Astrocyte (in vitro differentiated cells and primary cell): Measurements from ENCODE around the gene PMAIP1. TPM values are rescaled to one million over a fixed set of nuclear protein-coding genes. Genes with fewer than 3 reads are reported as not detected.
A peak's percentile ranks its signal among the peaks of the same experiment; 100 is the strongest.

ENCODE experiments used
- DNase-seq: peaks from one replicate; pipeline ENCODE4 v3.0.0-alpha.2; 2010; ENCODE audit warnings: low read depth
- FAIRE-seq: peaks from 2 replicates; lab custom pipeline; 2011; peaks lifted over from hg19 to GRCh38; lab: Jason Lieb, UNC
- H2AFZ ChIP-seq: 2 replicates; pipeline ENCODE4 v1.6.0; 2012; ENCODE audit warnings: low read depth, low read length, inconsistent platforms
- H3K27ac ChIP-seq: 2 replicates; pipeline ENCODE4 v1.5.1; 2011; ENCODE audit warnings: low read depth, low read length, inconsistent platforms
- H3K27me3 ChIP-seq: 2 replicates; pipeline ENCODE4 v1.6.0; 2011; ENCODE audit warnings: low read length, inconsistent platforms; ENCODE audit not compliant: insufficient read depth
- H3K36me3 ChIP-seq: 2 replicates; pipeline ENCODE4 v1.5.1; 2011; ENCODE audit warnings: low read length, inconsistent platforms; ENCODE audit not compliant: insufficient read depth
- H3K4me1 ChIP-seq: 2 replicates; pipeline ENCODE4 v1.5.1; 2011; ENCODE audit warnings: low read length, inconsistent platforms; ENCODE audit not compliant: insufficient read depth
- H3K4me2 ChIP-seq: 2 replicates; pipeline ENCODE4 v1.6.0; 2012; ENCODE audit warnings: low read length, inconsistent platforms
- H3K4me3 ChIP-seq: 2 replicates; pipeline ENCODE4 v1.5.1; 2011; ENCODE audit warnings: low read depth, mild to moderate bottlenecking, low read length, inconsistent platforms; ENCODE audit not compliant: insufficient read depth
- H3K79me2 ChIP-seq: 2 replicates; pipeline ENCODE4 v1.6.0; 2012; ENCODE audit warnings: mild to moderate bottlenecking, low read length, inconsistent platforms; ENCODE audit not compliant: insufficient read depth
- H3K9ac ChIP-seq: 2 replicates; pipeline ENCODE4 v1.6.0; 2012; ENCODE audit warnings: mild to moderate bottlenecking, low read length, inconsistent platforms
- H3K9me3 ChIP-seq: 2 replicates; pipeline ENCODE4 v1.5.1; 2012; ENCODE audit warnings: low read depth, mild to moderate bottlenecking, low read length, inconsistent platforms; ENCODE audit not compliant: insufficient read depth
- H4K20me1 ChIP-seq: 2 replicates; pipeline ENCODE4 v1.6.0; 2012; ENCODE audit warnings: low read length, inconsistent platforms; ENCODE audit not compliant: insufficient read depth
- H3K27ac Mint-ChIP-seq: one replicate; pipeline ENCODE4 v1.8.0; 2021; ENCODE audit warnings: mild to moderate bottlenecking, mixed read lengths; ENCODE audit not compliant: unreplicated experiment
- H3K27me3 Mint-ChIP-seq: one replicate; pipeline ENCODE4 v1.8.0; 2021; ENCODE audit warnings: low read depth, mixed read lengths; ENCODE audit not compliant: unreplicated experiment
- H3K36me3 Mint-ChIP-seq: one replicate; pipeline ENCODE4 v1.8.0; 2021; ENCODE audit warnings: low read depth, mixed read lengths; ENCODE audit not compliant: unreplicated experiment
- H3K4me1 Mint-ChIP-seq: one replicate; pipeline ENCODE4 v1.8.0; 2021; ENCODE audit warnings: low read depth, mixed read lengths; ENCODE audit not compliant: unreplicated experiment
- H3K4me3 Mint-ChIP-seq: one replicate; pipeline ENCODE4 v1.8.0; 2021; ENCODE audit warnings: mild to moderate bottlenecking, moderate library complexity, mixed read lengths; ENCODE audit not compliant: unreplicated experiment
- H3K9me3 Mint-ChIP-seq: one replicate; pipeline ENCODE4 v1.8.0; 2021; ENCODE audit warnings: mild to moderate bottlenecking, mixed read lengths; ENCODE audit not compliant: unreplicated experiment
- EZH2 ChIP-seq: IDR thresholded peaks from 2 replicates; pipeline ENCODE4 v1.6.1; 2012; ENCODE audit warnings: mild to moderate bottlenecking, low read length, inconsistent platforms; ENCODE audit not compliant: insufficient read depth
- total RNA-seq: library from RNA; stranded (reverse); gene quantifications from 2 replicates; pipeline ENCODE4 v1.2.1, GENCODE V29; 2021
- TF ChIP-seq, protein P1 (sequence below): IDR thresholded peaks from 2 replicates; pipeline ENCODE4 v1.5.1; 2011; ENCODE audit warnings: low read depth, mild to moderate bottlenecking, inconsistent platforms, low read length, moderate library complexity; ENCODE audit not compliant: insufficient read depth

Gene PMAIP1
- total RNA-seq, 1 donor from 2014 or later = 98.1 TPM

GRCh38 chr18:59893971-59894370 lies 5.8 kb upstream of the PMAIP1 start:
- H3K4me2 ChIP-seq = no peak overlapping the region
- H2AFZ ChIP-seq = no peak overlapping the region
- H3K27ac ChIP-seq = no peak overlapping the region
- H3K4me1 Mint-ChIP-seq = peaks cover 5% of the 10 kb centered on the region
- no peaks in the 10 kb centered on the region for H4K20me1 ChIP-seq
- H3K36me3 Mint-ChIP-seq = peaks cover 2% of the 10 kb centered on the region
- no peak for FAIRE-seq
- H3K4me3 ChIP-seq = no peak overlapping the region
- no peak for TF ChIP-seq EZH2
- TF ChIP-seq, protein P1, sequence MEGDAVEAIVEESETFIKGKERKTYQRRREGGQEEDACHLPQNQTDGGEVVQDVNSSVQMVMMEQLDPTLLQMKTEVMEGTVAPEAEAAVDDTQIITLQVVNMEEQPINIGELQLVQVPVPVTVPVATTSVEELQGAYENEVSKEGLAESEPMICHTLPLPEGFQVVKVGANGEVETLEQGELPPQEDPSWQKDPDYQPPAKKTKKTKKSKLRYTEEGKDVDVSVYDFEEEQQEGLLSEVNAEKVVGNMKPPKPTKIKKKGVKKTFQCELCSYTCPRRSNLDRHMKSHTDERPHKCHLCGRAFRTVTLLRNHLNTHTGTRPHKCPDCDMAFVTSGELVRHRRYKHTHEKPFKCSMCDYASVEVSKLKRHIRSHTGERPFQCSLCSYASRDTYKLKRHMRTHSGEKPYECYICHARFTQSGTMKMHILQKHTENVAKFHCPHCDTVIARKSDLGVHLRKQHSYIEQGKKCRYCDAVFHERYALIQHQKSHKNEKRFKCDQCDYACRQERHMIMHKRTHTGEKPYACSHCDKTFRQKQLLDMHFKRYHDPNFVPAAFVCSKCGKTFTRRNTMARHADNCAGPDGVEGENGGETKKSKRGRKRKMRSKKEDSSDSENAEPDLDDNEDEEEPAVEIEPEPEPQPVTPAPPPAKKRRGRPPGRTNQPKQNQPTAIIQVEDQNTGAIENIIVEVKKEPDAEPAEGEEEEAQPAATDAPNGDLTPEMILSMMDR = no peak
- H3K27me3 Mint-ChIP-seq = no peaks in the 10 kb centered on the region
- H3K36me3 ChIP-seq = no peaks in the 10 kb centered on the region
- no peak overlapping the region for H3K27ac Mint-ChIP-seq
- H3K27me3 ChIP-seq = no peaks in the 10 kb centered on the region
- no peaks in the 10 kb centered on the region for H3K9me3 Mint-ChIP-seq
- H3K79me2 ChIP-seq = peaks cover 6% of the 10 kb centered on the region
- no peak overlapping the region for H3K9ac ChIP-seq
- no peaks in the 10 kb centered on the region for H3K9me3 ChIP-seq
- no peak for DNase-seq
- peaks cover 11% of the 10 kb centered on the region for H3K4me1 ChIP-seq
- no peak overlapping the region for H3K4me3 Mint-ChIP-seq

DNA sequence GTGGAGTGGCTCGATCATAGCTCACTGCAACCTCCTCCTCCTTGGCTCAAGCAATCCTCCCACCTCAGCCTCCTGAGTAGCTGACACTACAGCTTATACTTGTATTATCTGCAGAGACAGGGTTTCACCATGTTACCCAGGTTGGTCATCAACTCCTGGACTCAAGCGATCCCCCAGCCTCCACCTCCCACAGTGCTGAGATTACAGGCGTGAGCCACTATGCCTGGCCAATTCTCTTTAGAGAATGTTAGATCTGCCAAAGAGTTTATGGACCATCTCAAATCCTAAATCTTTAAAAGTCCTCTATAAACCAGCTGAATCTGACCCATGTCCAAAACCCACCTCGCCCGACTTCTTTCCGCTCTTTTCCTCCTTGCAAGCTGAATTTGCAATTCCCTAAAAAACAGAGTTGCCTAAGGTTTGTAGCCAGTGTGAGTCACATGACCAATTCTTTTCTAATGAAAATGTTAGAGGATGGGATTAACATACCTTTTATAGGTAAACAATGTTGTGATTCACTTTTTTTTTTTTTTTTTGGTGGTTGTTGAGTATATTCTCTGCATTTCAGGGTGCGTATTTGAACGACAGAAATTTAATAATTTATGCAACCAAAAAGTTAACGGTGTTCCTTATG lies 2.4 kb upstream of the PMAIP1 start:
- Mint-ChIP-seq H3K9me3 (no peaks in the 10 kb centered on the region), H3K4me3 (peak overlapping the region; percentile 22), H3K27ac (no peak overlapping the region), H3K27me3 (no peaks in the 10 kb centered on the region), H3K36me3 (peaks cover 8% of the 10 kb centered on the region), H3K4me1 (peaks cover 8% of the 10 kb centered on the region)
- Histone ChIP-seq H3K4me1 (peaks cover 14% of the 10 kb centered on the region), H3K4me2 (peak overlapping the region; percentile 98), H3K27ac (no peak overlapping the region), H3K9me3 (no peaks in the 10 kb centered on the region), H3K9ac (no peak overlapping the region), H3K36me3 (peaks cover 2% of the 10 kb centered on the region), H3K4me3 (no peak overlapping the region), H4K20me1 (peaks cover 12% of the 10 kb centered on the region), H3K27me3 (no peaks in the 10 kb centered on the region), H2AFZ (no peak overlapping the region), H3K79me2 (peaks cover 32% of the 10 kb centered on the region)
- no peak for DNase-seq
- FAIRE-seq = no peak
- TF ChIP-seq EZH2 = no peak
- TF ChIP-seq, protein P1 = no peak

DNA sequence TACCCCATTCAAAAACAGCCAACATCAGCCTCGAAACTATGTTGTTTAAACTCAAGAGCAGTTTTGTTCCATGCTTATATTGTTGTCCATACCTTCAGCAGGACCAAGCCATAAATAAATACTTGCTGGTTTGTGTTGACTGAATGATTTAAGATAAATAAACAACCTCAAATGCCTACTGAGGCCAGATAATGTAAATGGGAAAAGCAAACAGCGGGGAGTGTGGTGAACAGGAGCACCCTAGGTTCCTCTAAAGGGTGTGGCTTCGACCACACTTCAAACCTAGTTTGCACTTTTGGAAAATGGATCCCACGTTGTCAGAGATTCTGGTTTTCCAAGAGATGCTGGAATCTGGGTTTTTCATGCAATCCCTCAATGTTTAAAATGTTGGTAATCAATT lies 1.7 kb upstream of the PMAIP1 start:
- Histone ChIP-seq H3K4me1 (peaks cover 20% of the 10 kb centered on the region), H3K9ac (peak overlapping the region; percentile 97), H3K36me3 (peaks cover 8% of the 10 kb centered on the region), H3K4me3 (peak overlapping the region; percentile 77), H3K79me2 (peaks cover 38% of the 10 kb centered on the region), H3K27ac (peak overlapping the region; percentile 95), H3K4me2 (peak overlapping the region; percentile 98), H3K9me3 (no peaks in the 10 kb centered on the region), H4K20me1 (peaks cover 18% of the 10 kb centered on the region), H3K27me3 (no peaks in the 10 kb centered on the region), H2AFZ (no peak overlapping the region)
- Mint-ChIP-seq H3K9me3 (no peaks in the 10 kb centered on the region), H3K36me3 (peaks cover 11% of the 10 kb centered on the region), H3K27ac (peak overlapping the region; percentile 95), H3K4me3 (peak overlapping the region; percentile 95), H3K27me3 (no peaks in the 10 kb centered on the region), H3K4me1 (peaks cover 8% of the 10 kb centered on the region)
- DNase-seq (no peak), FAIRE-seq (no peak)
- no peak for TF ChIP-seq EZH2
- TF ChIP-seq, protein P1 = no peak
